Endothelial cell of umbilical vein (primary cell): ENCODE data around the gene PEAR1. TPM values are rescaled to one million over a fixed set of nuclear protein-coding genes. Genes with fewer than 3 reads are reported as not detected.

Experiments used
- BruUV-seq: library from RNA; stranded (reverse); fragments of 400-500 nt; replicated peaks from 2 replicates; lab custom pipeline; 2021; lab: Mats Ljungman, UMichigan
- CTCF ChIA-PET: fragments of 300-600, 350-600 bp; sonication (Branson Sonifier 250); formaldehyde crosslinking; loops from one replicate; lab custom pipeline; 2021; ENCODE audit warnings: antibody characterized with exemption, inconsistent platforms; lab: Charles Lee
- POLR2A ChIA-PET: fragments of 300-600, 350-600 bp; sonication (Branson Sonifier 250); formaldehyde crosslinking; loops from one replicate; lab custom pipeline; 2021; ENCODE audit warnings: antibody characterized with exemption, inconsistent platforms; lab: Charles Lee
- DNase-seq: peaks from one replicate; pipeline ENCODE4 v3.0.0-alpha.2; 2011; ENCODE audit warnings: low read depth, low spot score
- FAIRE-seq: peaks from 2 replicates; lab custom pipeline; 2011; peaks lifted over from hg19 to GRCh38; lab: Jason Lieb, UNC
- H2AFZ ChIP-seq: 2 replicates; pipeline ENCODE4 v1.6.0; 2012; ENCODE audit warnings: low read depth, low read length, control low read depth, inconsistent platforms
- H3K27ac ChIP-seq: 2 replicates; pipeline ENCODE4 v1.5.1; 2011; ENCODE audit warnings: low read depth, mild to moderate bottlenecking, control low read depth, low read length, moderate library complexity; ENCODE audit not compliant: insufficient read depth
- H3K27me3 ChIP-seq, 2 experiments: 2 replicates each; pipeline versions ENCODE4 v1.6.0 to v1.6.1; 2011; ENCODE audit warnings: low read length in 2 of 2, mixed read lengths in 1 of 2; ENCODE audit not compliant: control insufficient read depth in 2 of 2, insufficient read depth in 2 of 2
- H3K36me3 ChIP-seq, 2 experiments: 2 replicates in 1 of 2; 3 replicates in 1 of 2; pipeline ENCODE4 v1.5.1; 2011; ENCODE audit warnings: low read length in 2 of 2, mild to moderate bottlenecking in 1 of 2, moderate library complexity in 1 of 2; ENCODE audit not compliant: control insufficient read depth in 2 of 2, insufficient read depth in 2 of 2; ENCODE audit errors: extremely low read depth in 1 of 2
- H3K4me1 ChIP-seq: 3 replicates; pipeline ENCODE4 v1.5.1; 2011; ENCODE audit warnings: mild to moderate bottlenecking, low read length; ENCODE audit not compliant: control insufficient read depth, insufficient read depth; ENCODE audit errors: extremely low read depth
- H3K4me2 ChIP-seq: 2 replicates; pipeline ENCODE4 v1.6.1; 2011; ENCODE audit warnings: low read length, control low read depth, mixed read lengths; ENCODE audit not compliant: insufficient read depth
- H3K4me3 ChIP-seq, 3 experiments: fragments of 200-600 bp in 1 of 3; sonication (generic), shearing (Covaris generic) in 1 of 3; replicated peaks in 1 of 3; 2 replicates each; pipeline ENCODE4 v1.5.1; 2011 to 2016; ENCODE audit warnings: control low read depth in 3 of 3, low read length in 3 of 3, mild to moderate bottlenecking in 2 of 3, inconsistent platforms in 1 of 3, low read depth in 1 of 3, moderate library complexity in 1 of 3; ENCODE audit not compliant: insufficient read depth in 1 of 3
- H3K79me2 ChIP-seq: 2 replicates; pipeline ENCODE4 v1.6.0; 2012; ENCODE audit warnings: low read length, inconsistent platforms; ENCODE audit not compliant: control insufficient read depth, insufficient read depth
- H3K9ac ChIP-seq: replicated peaks from 2 replicates; pipeline ENCODE3; 2011; ENCODE audit warnings: low read length, control low read depth; ENCODE audit not compliant: insufficient read depth; ENCODE audit errors: extremely low read depth
- H3K9me1 ChIP-seq: replicated peaks from 3 replicates; pipeline ENCODE4 v1.6.0; 2011; ENCODE audit warnings: mild to moderate bottlenecking, low read length; ENCODE audit not compliant: control insufficient read depth, insufficient read depth; ENCODE audit errors: extremely low read depth
- H3K9me3 ChIP-seq: replicated peaks from 2 replicates; pipeline ENCODE4 v1.5.1; 2012; ENCODE audit warnings: low read length, inconsistent platforms; ENCODE audit not compliant: control insufficient read depth, insufficient read depth
- H4K20me1 ChIP-seq: replicated peaks from 2 replicates; pipeline ENCODE3; 2011; ENCODE audit warnings: mild to moderate bottlenecking, low read length; ENCODE audit not compliant: control insufficient read depth, insufficient read depth; ENCODE audit errors: extremely low read depth
- EZH2 ChIP-seq: IDR thresholded peaks from 2 replicates; pipeline ENCODE4 v1.6.1; 2012; ENCODE audit warnings: borderline replicate concordance, low read depth, mild to moderate bottlenecking, moderate library complexity, low read length, inconsistent platforms; ENCODE audit not compliant: severe bottlenecking
- FOS ChIP-seq: IDR thresholded peaks from 2 replicates; pipeline ENCODE4 v1.6.1; 2011; ENCODE audit warnings: mild to moderate bottlenecking, low read length, moderate library complexity, borderline replicate concordance; ENCODE audit not compliant: insufficient read depth
- GATA2 ChIP-seq: IDR thresholded peaks from 2 replicates; pipeline ENCODE4 v1.7.0; 2011; ENCODE audit warnings: low read depth, mild to moderate bottlenecking, moderate library complexity, mixed read lengths, low read length; ENCODE audit not compliant: insufficient read length, insufficient read depth
- JUN ChIP-seq: IDR thresholded peaks from 2 replicates; pipeline ENCODE4 v1.6.1; 2011; ENCODE audit warnings: borderline replicate concordance, low read depth; ENCODE audit not compliant: insufficient read length, insufficient read depth
- MYC ChIP-seq: IDR thresholded peaks from one replicate; pipeline ENCODE4 v1.6.1; 2011; ENCODE audit warnings: mild to moderate bottlenecking, low read depth, low read length
- POLR2A ChIP-seq: IDR thresholded peaks from 2 replicates; pipeline ENCODE4 v1.6.1; 2012; ENCODE audit warnings: low read depth, mild to moderate bottlenecking, control low read depth, low read length
- POLR2AphosphoS5 ChIP-seq: IDR thresholded peaks from 2 replicates; pipeline ENCODE4 v1.6.1; 2012; ENCODE audit warnings: low read depth, mild to moderate bottlenecking, control low read depth, low read length, moderate library complexity; ENCODE audit not compliant: insufficient read depth
- dilution Hi-C: fragments of 300-500 bp; cut with MboI; formaldehyde crosslinking; loops from one replicate; pipeline ENCODE4 v1.15.0; 2019; ENCODE audit warnings: low sequenced_read_pairs; ENCODE audit not compliant: extremely low pct_ligation_motif_present
- intact Hi-C: fragments of 100-400 bp; cut with micrococcal nuclease; formaldehyde crosslinking; loops from one replicate; pipeline ENCODE4 v1.10.0; 2022
- polyA plus RNA-seq, 4 experiments: library from polyadenylated mRNA; depleted of rRNA in 3 of 4; stranded (reverse) in 3 of 4; unstranded in 1 of 4; fragments of >200 nt; gene quantifications; 2 replicates each; pipeline versions ENCODE4 v1.2.1 to v1.2.3, GENCODE V29; 2011 to 2012; ENCODE audit warnings: missing spikeins in 1 of 4
- total RNA-seq: library from RNA; stranded (reverse); gene quantifications from 2 replicates; pipeline ENCODE4 v1.2.3, GENCODE V29; 2021
- TF ChIP-seq, protein P1 (sequence below): IDR thresholded peaks from 2 replicates; pipeline ENCODE4 v1.6.1; 2011; ENCODE audit not compliant: insufficient read depth, insufficient read length
- TF ChIP-seq, protein P2 (sequence below), 2 donors: IDR thresholded peaks; 1 replicate in 1 of 2; 2 replicates in 1 of 2; pipeline ENCODE4 v1.5.1; 2011; ENCODE audit warnings: low read length in 2 of 2, mild to moderate bottlenecking in 2 of 2, moderate library complexity in 2 of 2, control low read depth in 1 of 2, inconsistent platforms in 1 of 2, low read depth in 1 of 2; ENCODE audit not compliant: insufficient read depth in 1 of 2; ENCODE audit errors: extremely low read depth in 1 of 2

PEAR1 gene
- total and polyA plus RNA-seq, 2 donors (not counting 3 experiments of a cell fraction or from before 2014, with no cell fraction given): 90.7 to 106 TPM

DNA sequence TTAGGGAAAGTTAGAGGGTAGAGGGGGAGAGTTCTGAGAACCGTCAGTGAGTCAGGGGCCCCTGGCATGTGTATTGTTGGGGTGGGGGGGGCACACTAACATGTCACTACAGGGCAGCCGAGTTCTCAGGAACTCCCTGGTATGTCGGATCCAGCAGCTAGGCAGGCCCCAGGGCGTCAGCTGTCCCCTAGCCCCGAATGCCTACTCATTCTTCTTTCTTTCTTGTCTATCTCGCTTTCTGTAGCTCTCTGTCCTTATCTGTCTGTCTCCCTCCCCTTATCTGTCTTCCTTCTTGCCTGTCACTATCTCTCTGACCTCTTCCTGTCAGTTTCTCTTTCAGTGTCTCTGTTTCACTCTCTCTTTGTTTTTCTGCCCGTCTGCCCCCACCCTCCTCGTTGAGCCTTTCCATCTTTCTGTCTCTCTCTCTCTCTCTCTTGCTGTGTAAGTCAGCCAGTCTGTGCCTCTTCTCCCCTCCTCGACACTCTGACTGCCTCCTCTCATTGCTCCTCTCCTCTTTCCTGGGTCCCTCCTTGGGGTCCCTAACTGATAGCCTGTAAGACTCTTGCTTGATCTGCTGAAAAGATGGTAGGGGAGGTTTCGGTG lies 30.4 kb upstream of the PEAR1 start:
- Histone ChIP-seq H3K4me2 (no peak overlapping the region), H4K20me1 (no peaks in the 10 kb centered on the region), H3K9me3 (no peaks in the 10 kb centered on the region), H3K9ac (no peak overlapping the region), H3K36me3 (no peaks in the 10 kb centered on the region), H3K79me2 (no peaks in the 10 kb centered on the region), H3K27me3 (peaks cover 27 to 29% of the 10 kb centered on the region in 2 experiments), H3K27ac (no peak overlapping the region), H3K4me3 (no peak overlapping the region), H2AFZ (no peak overlapping the region), H3K4me1 (peaks cover 17% of the 10 kb centered on the region), H3K9me1 (no peaks in the 10 kb centered on the region)
- CTCF ChIA-PET: interaction anchor here (1.3 to 10.5 kb wide), 4 partner anchors 25 to 173 kb away, joined by 3 to 336 read pairs (median 164); partner anchors contain the start of genes ISG20L2 and METTL25B
- intact Hi-C loops (no loop called here), dilution Hi-C loops (no loop called here)
- no peak for FAIRE-seq
- POLR2A ChIA-PET: interaction anchor here (0.6 kb wide), 1 partner anchor 198 kb away, joined by 3 read pairs; no protein-coding TSS in a partner anchor
- DNase-seq: no peak
- TF ChIP-seq EZH2 (no peak), JUN (no peak), GATA2 (no peak), FOS (no peak), POLR2A (no peak), MYC (no peak), POLR2AphosphoS5 (no peak)
- TF ChIP-seq, protein P1, sequence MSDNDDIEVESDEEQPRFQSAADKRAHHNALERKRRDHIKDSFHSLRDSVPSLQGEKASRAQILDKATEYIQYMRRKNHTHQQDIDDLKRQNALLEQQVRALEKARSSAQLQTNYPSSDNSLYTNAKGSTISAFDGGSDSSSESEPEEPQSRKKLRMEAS: no peak
- TF ChIP-seq, protein P2, sequence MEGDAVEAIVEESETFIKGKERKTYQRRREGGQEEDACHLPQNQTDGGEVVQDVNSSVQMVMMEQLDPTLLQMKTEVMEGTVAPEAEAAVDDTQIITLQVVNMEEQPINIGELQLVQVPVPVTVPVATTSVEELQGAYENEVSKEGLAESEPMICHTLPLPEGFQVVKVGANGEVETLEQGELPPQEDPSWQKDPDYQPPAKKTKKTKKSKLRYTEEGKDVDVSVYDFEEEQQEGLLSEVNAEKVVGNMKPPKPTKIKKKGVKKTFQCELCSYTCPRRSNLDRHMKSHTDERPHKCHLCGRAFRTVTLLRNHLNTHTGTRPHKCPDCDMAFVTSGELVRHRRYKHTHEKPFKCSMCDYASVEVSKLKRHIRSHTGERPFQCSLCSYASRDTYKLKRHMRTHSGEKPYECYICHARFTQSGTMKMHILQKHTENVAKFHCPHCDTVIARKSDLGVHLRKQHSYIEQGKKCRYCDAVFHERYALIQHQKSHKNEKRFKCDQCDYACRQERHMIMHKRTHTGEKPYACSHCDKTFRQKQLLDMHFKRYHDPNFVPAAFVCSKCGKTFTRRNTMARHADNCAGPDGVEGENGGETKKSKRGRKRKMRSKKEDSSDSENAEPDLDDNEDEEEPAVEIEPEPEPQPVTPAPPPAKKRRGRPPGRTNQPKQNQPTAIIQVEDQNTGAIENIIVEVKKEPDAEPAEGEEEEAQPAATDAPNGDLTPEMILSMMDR (IDR thresholded peaks at IDR 0.05; ENCODE audit: extremely low read depth in 1 of 2, insufficient read depth in 1 of 2, low read depth in 1 of 2, low read length in 2 of 2): no peak
- BruUV-seq: no TSS peak
